Gastroesophageal sphincter (tissue), 4 donors: Measurements from ENCODE around the gene MAGI3. TPM values are rescaled to one million over a fixed set of nuclear protein-coding genes. Genes with fewer than 3 reads are reported as not detected.

Source experiments
- ATAC-seq: fragments of 150-250 bp; one replicate; pipeline ENCODE4 v1.9.1; 2016; ENCODE audit warnings: mild to moderate bottlenecking, moderate library complexity
- H3K27ac ChIP-seq, 4 donors: fragments of 200-600 bp; sonication (generic) in 3 of 4; 1 replicate in 3 of 4; 2 replicates in 1 of 4; pipeline ENCODE4 v1.5.1; 2016 to 2019
- H3K27me3 ChIP-seq: fragments of 200-600 bp; sonication (generic); one replicate; pipeline ENCODE4 v1.5.1; 2019
- H3K36me3 ChIP-seq, 2 donors: fragments of 200-600 bp; sonication (generic); one replicate each; pipeline ENCODE4 v1.5.1; 2019; ENCODE audit warnings: control low read depth in 1 of 2
- H3K4me1 ChIP-seq, 3 donors: fragments of 200-600 bp; sonication (generic); 1 replicate in 2 of 3; 2 replicates in 1 of 3; pipeline ENCODE4 v1.5.1; 2016 to 2019; ENCODE audit warnings: control low read depth in 2 of 3
- H3K4me3 ChIP-seq, 2 donors: fragments of 200-600 bp; sonication (generic); one replicate each; pipeline ENCODE4 v1.5.1; 2019; ENCODE audit warnings: mild to moderate bottlenecking in 1 of 2, moderate library complexity in 1 of 2
- H3K9me3 ChIP-seq, 3 donors: fragments of 200-600 bp; sonication (generic); one replicate each; pipeline ENCODE4 v1.5.1; 2017 to 2019; ENCODE audit warnings: control low read depth in 2 of 3
- CTCF ChIP-seq, 4 experiments: fragments of 200-600 bp in 2 of 4; fragments of 450-650 bp in 2 of 4; sonication (generic) in 1 of 4; IDR thresholded peaks; one replicate each; pipeline ENCODE4 v1.5.1; 2017 to 2019; ENCODE audit warnings: antibody characterized with exemption in 4 of 4, mild to moderate bottlenecking in 2 of 4, moderate library complexity in 2 of 4
- EP300 ChIP-seq: sonication (generic); formaldehyde crosslinking; IDR thresholded peaks from one replicate; pipeline ENCODE4 v1.6.1; 2017; ENCODE audit warnings: antibody characterized with exemption, mild to moderate bottlenecking
- POLR2A ChIP-seq, 2 donors: fragments of 450-650 bp; IDR thresholded peaks; one replicate each; pipeline ENCODE4 v1.6.1; 2017; ENCODE audit warnings: antibody characterized with exemption in 2 of 2, mild to moderate bottlenecking in 2 of 2, moderate library complexity in 1 of 2
- POLR2AphosphoS5 ChIP-seq: sonication (generic); formaldehyde crosslinking; IDR thresholded peaks from one replicate; pipeline ENCODE4 v1.6.1; 2017; ENCODE audit warnings: antibody characterized with exemption
- WGBS, 2 donors: methylation state at CpG; one replicate each; pipeline ENCODE4 v1.1.5; 2018; ENCODE audit warnings: low coverage in 1 of 2; 5-methylcytosine and 5-hydroxymethylcytosine counted together
- total RNA-seq, 4 donors: library from RNA; depleted of rRNA; stranded (reverse); fragments of >200 nt; gene quantifications; one replicate each; pipeline ENCODE4 v1.1.0, GENCODE V29; 2016

The MAGI3 gene
- total RNA-seq, 4 donors from 2014 or later, result 18.2 to 26.6 (median 22.7) TPM

DNA sequence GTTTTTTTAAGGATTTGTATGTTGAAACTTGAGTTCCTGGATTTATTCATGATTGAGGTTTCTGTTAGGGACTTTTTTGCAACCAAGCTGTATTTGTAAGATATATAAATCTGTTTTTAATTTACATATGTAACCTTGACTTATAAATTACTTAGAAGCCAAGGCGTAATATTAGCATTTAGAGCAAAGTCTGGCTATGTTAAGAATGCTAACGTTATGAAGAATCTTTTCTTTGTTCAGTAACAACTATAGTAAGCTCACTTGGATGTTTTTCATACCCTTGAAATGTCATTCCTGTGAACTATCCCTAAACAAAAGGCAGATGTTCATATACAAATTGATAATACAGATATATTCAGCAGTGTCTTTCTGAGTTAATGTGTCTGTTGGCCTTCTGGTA, 155.3 kb downstream of the MAGI3 start:
- peaks cover 0 to 14% (median 0%) of the 10 kb centered on the region in 3 donors for H3K4me1 ChIP-seq
- no peak for TF ChIP-seq EP300
- TF ChIP-seq CTCF (IDR thresholded peaks at IDR 0.05), result no peak
- no peak for TF ChIP-seq POLR2A (IDR thresholded peaks at IDR 0.05)
- no peak for TF ChIP-seq POLR2AphosphoS5
- WGBS, 2 donors, result 42 to 45% methylated on average over 2 of the region's 2 CpGs
- no peaks in the 10 kb centered on the region for H3K9me3 ChIP-seq
- no peak for ATAC-seq
- no peak overlapping the region for H3K4me3 ChIP-seq
- H3K27me3 ChIP-seq, result no peaks in the 10 kb centered on the region
- no peak overlapping the region for H3K27ac ChIP-seq
- no peaks in the 10 kb centered on the region for H3K36me3 ChIP-seq

GRCh38 chr1:113551728-113552127, 161.4 kb downstream of the MAGI3 start:
- Histone ChIP-seq H3K9me3 (no peaks in the 10 kb centered on the region), H3K4me3 (no peak overlapping the region), H3K27ac (no peak overlapping the region), H3K4me1 (no peaks in the 10 kb centered on the region), H3K27me3 (no peaks in the 10 kb centered on the region), H3K36me3 (peaks cover 0 to 5% of the 10 kb centered on the region in 2 donors)
- ATAC-seq, result no peak
- TF ChIP-seq POLR2A (IDR thresholded peaks at IDR 0.05), result no peak
- no peak for TF ChIP-seq POLR2AphosphoS5
- no peak for TF ChIP-seq EP300
- TF ChIP-seq CTCF (IDR thresholded peaks at IDR 0.05), result no peak
- WGBS, 2 donors, result 78 to 83% methylated on average over 1 of the region's 1 CpG

- Histone ChIP-seq H3K36me3 (peaks cover 0 to 9% of the 10 kb centered on the region in 2 donors), H3K4me3 (no peak overlapping the region), H3K4me1 (no peaks in the 10 kb centered on the region), H3K27me3 (no peaks in the 10 kb centered on the region), H3K9me3 (no peaks in the 10 kb centered on the region), H3K27ac (no peak overlapping the region)
- no peak for ATAC-seq
- 80 to 100% methylated on average over 1 of the region's 1 CpG for WGBS, 2 donors
- TF ChIP-seq EP300 (no peak), POLR2AphosphoS5 (no peak), POLR2A (IDR thresholded peaks at IDR 0.05) (no peak), CTCF (IDR thresholded peaks at IDR 0.05) (no peak)
Measured at GRCh38 chr1:113552244-113552643, 161.9 kb downstream of the MAGI3 start.

DNA sequence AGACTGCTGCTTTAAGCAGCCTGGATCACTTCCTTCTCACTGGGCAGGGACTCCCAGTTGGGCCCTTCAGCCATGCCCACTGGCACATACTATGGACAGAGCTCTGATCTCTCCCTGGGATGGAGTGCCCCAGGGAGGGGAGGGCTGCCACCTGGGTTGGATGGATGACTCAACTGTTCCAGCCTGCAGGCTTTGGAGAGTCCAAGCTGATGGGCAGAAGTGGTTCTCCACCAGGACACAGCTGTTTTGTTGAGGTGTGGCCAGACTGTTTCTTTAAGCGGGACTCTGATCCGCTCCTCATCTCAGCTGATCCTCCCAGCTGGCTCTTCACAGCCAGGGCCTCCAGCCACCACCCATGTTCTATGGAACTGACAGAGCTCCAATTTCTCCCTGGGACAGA, 166.9 kb downstream of the MAGI3 start:
- Histone ChIP-seq H3K9me3 (no peaks in the 10 kb centered on the region), H3K4me1 (no peaks in the 10 kb centered on the region), H3K27ac (no peak overlapping the region), H3K27me3 (no peaks in the 10 kb centered on the region), H3K4me3 (no peak overlapping the region), H3K36me3 (peaks cover 0 to 15% of the 10 kb centered on the region in 2 donors)
- no CpG with 5 or more reads among the region's 2 CpGs for WGBS, 2 donors
- TF ChIP-seq POLR2A (IDR thresholded peaks at IDR 0.05) (no peak), POLR2AphosphoS5 (no peak), CTCF (IDR thresholded peaks at IDR 0.05) (no peak), EP300 (no peak)
- ATAC-seq, result no peak

- H3K27me3 ChIP-seq, result no peaks in the 10 kb centered on the region
- H3K9me3 ChIP-seq, result peaks cover 0 to 44% (median 0%) of the 10 kb centered on the region in 3 donors
- no peak for TF ChIP-seq EP300
- no peak for TF ChIP-seq CTCF (IDR thresholded peaks at IDR 0.05)
- no peak overlapping the region for H3K4me3 ChIP-seq
- no peaks in the 10 kb centered on the region for H3K4me1 ChIP-seq
- ATAC-seq, result no peak
- no peak overlapping the region for H3K27ac ChIP-seq
- H3K36me3 ChIP-seq, result peaks cover 0 to 3% of the 10 kb centered on the region in 2 donors
Measured at GRCh38 chr1:113565621-113566020, 175.3 kb downstream of the MAGI3 start.
